NCI-H526 treated with DMSO at 0.1 percent for 48 hours (cell line): ENCODE data around the gene MS4A18.

Experiments
- DNase-seq: peaks from one replicate; lab custom pipeline; 2025; lab: John Stamatoyannopoulos, UW

MS4A18 gene

DNA sequence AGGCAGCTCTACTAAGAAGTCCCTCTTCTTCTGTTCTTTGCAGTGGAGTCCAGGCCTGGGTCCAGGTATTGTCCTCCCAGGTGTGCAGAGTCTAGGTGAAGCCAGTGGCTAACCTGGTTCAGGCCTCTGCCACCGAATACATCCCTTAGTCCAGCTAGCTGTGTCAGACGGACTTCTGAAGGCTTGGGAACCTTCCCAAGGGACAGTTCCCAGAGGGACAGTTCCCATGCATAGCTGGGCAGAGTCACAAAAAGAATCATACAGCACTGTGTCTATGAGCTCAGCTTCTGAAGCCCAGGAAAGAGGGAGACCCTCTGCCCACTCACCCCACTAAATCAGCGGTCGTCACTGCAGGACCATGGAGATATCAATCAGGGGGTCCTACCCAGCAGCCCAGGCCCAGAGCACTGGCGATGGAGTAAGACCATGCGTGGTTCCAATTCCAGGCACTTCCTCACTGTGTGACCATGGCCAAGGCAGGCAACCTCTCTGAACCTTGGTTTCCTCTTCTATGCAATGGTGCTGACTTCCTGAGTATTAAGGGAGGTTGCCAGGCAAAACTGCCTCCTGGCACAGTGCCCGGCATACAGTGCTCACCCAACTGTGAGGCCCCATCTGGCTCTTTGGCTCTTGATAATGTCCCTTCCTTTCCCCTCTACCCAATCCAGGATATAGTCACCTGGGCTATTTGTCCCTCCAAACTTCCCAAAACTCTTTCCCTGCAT lies 64.0 kb downstream of the MS4A18 start:
- DNase-seq = no peak

DNA sequence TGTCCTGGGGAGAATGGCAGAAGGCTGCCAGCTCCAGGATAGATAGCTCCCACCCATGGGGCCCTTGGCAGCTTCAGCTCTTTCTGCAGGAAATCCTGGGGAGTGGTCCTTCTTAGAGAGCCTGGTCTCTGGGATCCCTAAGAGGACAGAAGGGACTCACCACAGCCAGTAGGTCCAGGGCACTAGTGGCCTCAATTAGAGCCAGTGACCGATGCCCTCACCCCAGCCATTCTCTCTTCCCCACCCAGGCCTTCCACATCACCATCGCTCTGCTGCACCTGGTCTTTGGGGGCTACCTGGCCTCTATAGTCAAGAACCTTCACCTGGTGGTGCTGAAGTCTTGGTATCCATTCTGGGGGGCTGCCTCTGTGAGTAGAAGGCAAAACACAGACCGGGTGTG lies 66.2 kb downstream of the MS4A18 start:
- no peak for DNase-seq

DNA sequence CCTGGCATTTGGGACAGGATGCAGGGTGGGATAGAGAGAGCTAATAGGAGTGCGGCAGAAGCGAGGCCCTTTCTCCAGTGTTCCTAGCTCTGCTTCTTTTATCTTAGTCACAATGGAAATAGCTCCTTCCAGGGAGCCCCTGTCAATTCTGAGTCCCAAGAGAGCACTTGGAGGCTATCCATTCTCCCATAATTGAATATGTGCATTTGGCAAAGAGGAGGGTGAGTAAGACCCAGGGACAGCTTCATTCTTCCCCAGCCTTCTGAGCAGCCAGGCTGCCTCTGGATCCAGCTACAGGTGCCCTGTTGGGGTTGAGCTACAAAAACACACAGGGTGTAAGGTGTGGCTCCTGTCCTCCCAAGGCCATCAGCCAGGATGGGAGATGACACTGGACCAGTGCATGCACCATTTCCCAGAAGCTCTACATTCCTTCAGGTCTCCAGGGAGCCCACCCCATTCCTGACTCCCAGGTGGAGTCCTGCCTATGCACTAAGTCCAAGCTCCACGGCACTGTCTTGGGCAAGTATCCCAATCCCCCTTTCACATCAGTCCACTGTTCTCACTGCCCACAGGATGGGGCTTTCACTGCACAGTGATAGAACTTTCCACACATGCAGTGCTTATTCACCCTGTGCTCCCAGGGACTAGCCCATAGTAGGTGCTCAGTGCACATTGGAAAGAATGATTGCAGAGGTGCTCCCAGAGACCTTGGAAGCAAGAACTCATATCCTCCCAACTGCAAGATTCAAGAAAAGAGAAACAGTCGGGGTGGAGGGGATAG lies 66.8 kb downstream of the MS4A18 start:
- DNase-seq = no peak

- no peak for DNase-seq
Observed at GRCh38 chr11:60792521-60792920, 68.0 kb downstream of the MS4A18 start.
